ENCODE results near the gene NFATC3. TPM values are rescaled to one million over a fixed set of nuclear protein-coding genes. Genes with fewer than 3 reads are reported as not detected.

Gene NFATC3
- total and polyA plus RNA-seq, 2 of the 8 experiments (the other 6 are each of a cell fraction or from before 2014, with no cell fraction given), result 17.6 to 34.5 TPM

- TF ChIP-seq CHD7 (IDR thresholded peaks at IDR 0.05; ENCODE audit: insufficient replicate concordance, low read length) (no peak), SIRT6 (IDR thresholded peaks at IDR 0.05; ENCODE audit: low read length) (no peak), GABPA (IDR thresholded peaks at IDR 0.05; ENCODE audit: borderline replicate concordance, insufficient read depth, low read length) (no peak), SP1 (IDR thresholded peaks at IDR 0.05; ENCODE audit: low read depth, low read length) (no peak), SIN3A (conservative IDR thresholded peaks at IDR 0.05 in 1 of 2, IDR thresholded peaks at IDR 0.05 in 1 of 2; ENCODE audit: low read depth in 1 of 2, low read length in 2 of 2) (no peak), RNF2 (IDR thresholded peaks at IDR 0.05; ENCODE audit: borderline replicate concordance, low read depth, low read length, missing control alignments, poor library complexity, severe bottlenecking) (no peak), JUND (IDR thresholded peaks at IDR 0.05; ENCODE audit: low read length) (no peak), HDAC2 (IDR thresholded peaks at IDR 0.05; ENCODE audit: borderline replicate concordance in 1 of 2, low read depth in 2 of 2, low read length in 2 of 2) (no peak)
Measured at GRCh38 chr16:68214726-68215125, 129.6 kb downstream of the NFATC3 start (continued).

All from H1 (cell line).